ENCODE measurements around the gene MXRA5. TPM values are rescaled to one million over a fixed set of nuclear protein-coding genes. Genes with fewer than 3 reads are reported as not detected.

MXRA5 gene
- total and polyA plus RNA-seq, 2 of the 8 experiments (the other 6 are each of a cell fraction or from before 2014, with no cell fraction given), result 0.56 to 1.7 TPM

- H3K4me1 ChIP-seq (replicated peaks in 1 of 4; ENCODE audit: control insufficient read depth in 3 of 4, insufficient read depth in 4 of 4, low read length in 3 of 4), result no peaks in the 10 kb centered on the region
- no peak overlapping the region for H2BK15ac ChIP-seq (ENCODE audit: low read length)
- H3K27ac ChIP-seq (ENCODE audit: low read depth, low read length), result no peak overlapping the region
- no peaks in the 10 kb centered on the region for H3K79me1 ChIP-seq (ENCODE audit: low read depth, low read length)
- H3K4me2 ChIP-seq (ENCODE audit: insufficient read depth in 1 of 2, low read depth in 2 of 2, low read length in 2 of 2), result no peak overlapping the region
- no peaks in the 10 kb centered on the region for H3K23me2 ChIP-seq (ENCODE audit: low read depth, low read length)
- H4K5ac ChIP-seq (ENCODE audit: insufficient read length, low read depth, low read length), result no peak overlapping the region
- no peak overlapping the region for H2AK5ac ChIP-seq (ENCODE audit: low read depth, low read length)
- no peak overlapping the region for H3K18ac ChIP-seq (ENCODE audit: extremely low read depth, low read length)
- H4K8ac ChIP-seq (ENCODE audit: extremely low read depth, insufficient read depth, low read length), result no peak overlapping the region
- POLR2A ChIA-PET (ENCODE audit: partially characterized antibody), result no interaction called here
- H3K56ac ChIP-seq (replicated peaks; ENCODE audit: insufficient read length, low read depth, low read length), result no peak overlapping the region
- no peak overlapping the region for H3K4me3 ChIP-seq (ENCODE audit: extremely low read depth in 1 of 4, insufficient read depth in 2 of 4, low read depth in 3 of 4, low read length in 4 of 4)
- CTCF ChIA-PET (ENCODE audit: partially characterized antibody), result no interaction called here
- H3K23ac ChIP-seq (ENCODE audit: insufficient read length), result no peak overlapping the region
- no peaks in the 10 kb centered on the region; a peak in 1 of 8 replicates for H3K36me3 ChIP-seq (ENCODE audit: control insufficient read depth in 2 of 4, insufficient read depth in 4 of 4, low read length in 3 of 4)
- FAIRE-seq (no peak), DNase-seq (ENCODE audit: low read depth in 1 of 2, low spot score in 2 of 2) (no peak)
- H2BK12ac ChIP-seq (ENCODE audit: low read depth, low read length), result no peak overlapping the region
- no peaks in the 10 kb centered on the region for H4K20me1 ChIP-seq (replicated peaks in 1 of 2; ENCODE audit: control insufficient read depth in 1 of 2, insufficient read depth in 2 of 2, low read length in 2 of 2)
- no peaks in the 10 kb centered on the region for H3K27me3 ChIP-seq (replicated peaks in 1 of 4; ENCODE audit: control insufficient read depth in 3 of 4, extremely low read depth in 1 of 4, insufficient read depth in 3 of 4, low read length in 3 of 4)
- H3K9ac ChIP-seq (replicated peaks in 1 of 4; ENCODE audit: extremely low read depth in 1 of 4, low read depth in 3 of 4, low read length in 3 of 4), result no peak overlapping the region
- no peaks in the 10 kb centered on the region for H3K79me2 ChIP-seq (ENCODE audit: control insufficient read depth in 1 of 2, insufficient read depth in 2 of 2, low read length in 2 of 2)
- no peak overlapping the region for H2AFZ ChIP-seq (ENCODE audit: low read length)
- no peak overlapping the region for H2BK5ac ChIP-seq (ENCODE audit: low read depth, low read length)
- H3K14ac ChIP-seq (ENCODE audit: insufficient read length), result no peak overlapping the region
- WGBS, 2 experiments (ENCODE audit: extremely low coverage in 1 of 2, insufficient coverage in 1 of 2, insufficient read length in 1 of 2, insufficient replicate concordance in 2 of 2, low coverage in 1 of 2, low lambda C conversion rate in 2 of 2, missing lambda C conversion rate in 1 of 2), result 89% methylated on average over 3 of the region's 3 CpGs; no CpG with 5 or more reads in 1 of the 2 experiments
- H4K91ac ChIP-seq (replicated peaks; ENCODE audit: insufficient read length, low read length), result no peak overlapping the region
- no peak overlapping the region for H2BK120ac ChIP-seq (replicated peaks; ENCODE audit: low read depth, low read length)
- no peak overlapping the region for H3K4ac ChIP-seq (replicated peaks; ENCODE audit: insufficient read length, low read depth, low read length)
- H2BK20ac ChIP-seq (ENCODE audit: low read length), result no peak overlapping the region
- no peaks in the 10 kb centered on the region for H3K9me3 ChIP-seq (ENCODE audit: insufficient read depth in 2 of 2, low read depth in 1 of 2, low read length in 1 of 2)
- TF ChIP-seq RXRA (IDR thresholded peaks at IDR 0.05; ENCODE audit: insufficient read depth, low read depth, low read length) (no peak), SIN3A (conservative IDR thresholded peaks at IDR 0.05 in 1 of 2, IDR thresholded peaks at IDR 0.05 in 1 of 2; ENCODE audit: low read depth in 1 of 2, low read length in 2 of 2) (no peak)
Observed at GRCh38 chrX:3268829-3269228, 77.6 kb downstream of the MXRA5 start.
